IPS-NIHi7 (cell line): ENCODE measurements around the gene ADNP2.
"Not testable (repeated sequence)": the region's sequence is repeated elsewhere in the genome, so short reads cannot be mapped to it uniquely, and the experiment has no call there.

ENCODE experiments used
- DNase-seq: peaks from one replicate; pipeline ENCODE4 v3.0.0; 2012; ENCODE audit warnings: mixed read lengths; ENCODE audit errors: extremely low spot score

The ADNP2 gene

GRCh38 chr18:80145196-80145804 lies 36.2 kb downstream of the ADNP2 start:
- no peak for DNase-seq

- no peak for DNase-seq
Measured at GRCh38 chr18:80147037-80147417, 38.0 kb downstream of the ADNP2 start.

GRCh38 chr18:80147418-80148325 lies 38.6 kb downstream of the ADNP2 start:
- DNase-seq: peak; percentile 79

- DNase-seq: no peak
Measured at GRCh38 chr18:80148326-80149199, 39.5 kb downstream of the ADNP2 start.

- no peak for DNase-seq
Measured at GRCh38 chr18:80149667-80150066, 40.6 kb downstream of the ADNP2 start.

- DNase-seq: peak; percentile 62
Measured at GRCh38 chr18:80154293-80154692, 45.2 kb downstream of the ADNP2 start.

GRCh38 chr18:80157708-80158343 lies 48.8 kb downstream of the ADNP2 start:
- peak; percentile 64 for DNase-seq

- DNase-seq: no peak
Measured at GRCh38 chr18:80158365-80158764, 49.3 kb downstream of the ADNP2 start.

- DNase-seq: no peak
Measured at GRCh38 chr18:80159713-80160636, 50.9 kb downstream of the ADNP2 start.

GRCh38 chr18:80161781-80162417 lies 52.8 kb downstream of the ADNP2 start:
- DNase-seq: no peak

- DNase-seq: no peak
Measured at GRCh38 chr18:80163183-80163582, 54.1 kb downstream of the ADNP2 start.

- not testable (repeated sequence) for DNase-seq
Measured at GRCh38 chr18:80164727-80165355, 55.8 kb downstream of the ADNP2 start.

- DNase-seq: no peak
Measured at GRCh38 chr18:80166240-80166639, 57.2 kb downstream of the ADNP2 start.

GRCh38 chr18:80166725-80167124 lies 57.7 kb downstream of the ADNP2 start:
- DNase-seq: no peak

- DNase-seq: no peak
Measured at GRCh38 chr18:80167331-80167730, 58.3 kb downstream of the ADNP2 start.

GRCh38 chr18:80167931-80168330 lies 58.9 kb downstream of the ADNP2 start:
- no peak for DNase-seq

GRCh38 chr18:80168346-80168745 lies 59.3 kb downstream of the ADNP2 start:
- no peak for DNase-seq

- DNase-seq: no peak
Measured at GRCh38 chr18:80168982-80169381, 59.9 kb downstream of the ADNP2 start.

GRCh38 chr18:80169607-80170006 lies 60.5 kb downstream of the ADNP2 start:
- DNase-seq: no peak
